IPS-NIHi11 (cell line): ENCODE data around the gene SLC8B1.

Source experiments
- DNase-seq: peaks from one replicate; pipeline ENCODE4 v3.0.0; 2012; ENCODE audit warnings: mixed read lengths, low spot score

SLC8B1 gene

GRCh38 chr12:113318900-113319628 is 15.8 kb downstream of the SLC8B1 start:
- DNase-seq: no peak

GRCh38 chr12:113318046-113318656 is 16.8 kb downstream of the SLC8B1 start:
- DNase-seq: no peak

GRCh38 chr12:113317122-113317521 is 17.8 kb downstream of the SLC8B1 start:
- no peak for DNase-seq

- no peak for DNase-seq
Observed at GRCh38 chr12:113316155-113316554, 18.8 kb downstream of the SLC8B1 start.

- no peak for DNase-seq
Observed at GRCh38 chr12:113315358-113315757, 19.6 kb downstream of the SLC8B1 start.

- no peak for DNase-seq
Observed at GRCh38 chr12:113314121-113314529, 20.8 kb downstream of the SLC8B1 start.

- DNase-seq: no peak
Observed at GRCh38 chr12:113310489-113310888, 24.4 kb downstream of the SLC8B1 start.

- peak; percentile 15 for DNase-seq
Observed at GRCh38 chr12:113306382-113306781, 28.5 kb downstream of the SLC8B1 start.

GRCh38 chr12:113305281-113305856 is 29.5 kb downstream of the SLC8B1 start:
- no peak for DNase-seq

- DNase-seq: no peak
Observed at GRCh38 chr12:113302886-113303640, 31.8 kb downstream of the SLC8B1 start.

- no peak for DNase-seq
Observed at GRCh38 chr12:113302466-113302865, 32.4 kb downstream of the SLC8B1 start.

GRCh38 chr12:113301811-113302210 is 33.1 kb downstream of the SLC8B1 start:
- DNase-seq: no peak

GRCh38 chr12:113299619-113300237 is 35.2 kb downstream of the SLC8B1 start:
- DNase-seq: peak; percentile 89

- DNase-seq: no peak
Observed at GRCh38 chr12:113298861-113299545, 35.9 kb downstream of the SLC8B1 start.

- DNase-seq: no peak
Observed at GRCh38 chr12:113298472-113298817, 36.5 kb downstream of the SLC8B1 start.

- DNase-seq: no peak
Observed at GRCh38 chr12:113297621-113298471, 37.1 kb downstream of the SLC8B1 start.

GRCh38 chr12:113297214-113297587 is 37.7 kb downstream of the SLC8B1 start:
- DNase-seq: no peak

- DNase-seq: no peak
Observed at GRCh38 chr12:113296557-113297213, 38.2 kb downstream of the SLC8B1 start.

- no peak for DNase-seq
Observed at GRCh38 chr12:113295886-113296556, 38.9 kb downstream of the SLC8B1 start.

- DNase-seq: no peak
Observed at GRCh38 chr12:113293100-113293499, 41.8 kb downstream of the SLC8B1 start.
